Loucy (cell line): ENCODE measurements around the gene SMIM12.

Experiments
- H2AFZ ChIP-seq: fragments of 200-600 bp; sonication (generic); 2 replicates; pipeline ENCODE4 v1.6.0; 2016; ENCODE audit warnings: antibody characterized with exemption, mild to moderate bottlenecking, low read length, moderate library complexity
- H3F3A ChIP-seq: fragments of 200-600 bp; 2 replicates; pipeline ENCODE4 v1.6.0; 2016; ENCODE audit warnings: antibody characterized with exemption, low read depth, mild to moderate bottlenecking
- H3K27me3 ChIP-seq: fragments of 200-600 bp; sonication (generic); 2 replicates; pipeline ENCODE4 v1.6.1; 2014; ENCODE audit warnings: low read length, mild to moderate bottlenecking; ENCODE audit not compliant: insufficient read depth, poor library complexity, severe bottlenecking
- H3K36me3 ChIP-seq: fragments of 200-600 bp; sonication (generic); 2 replicates; pipeline ENCODE4 v1.6.1; 2016; ENCODE audit warnings: low read length; ENCODE audit not compliant: insufficient read depth
- H3K4me1 ChIP-seq: fragments of 200-600 bp; sonication (generic); 2 replicates; pipeline ENCODE4 v1.5.1; 2014; ENCODE audit warnings: low read length, mild to moderate bottlenecking; ENCODE audit not compliant: insufficient read depth, poor library complexity, severe bottlenecking
- H3K4me2 ChIP-seq: fragments of 200-600 bp; sonication (generic); 2 replicates; pipeline ENCODE4 v1.6.0; 2014; ENCODE audit warnings: antibody characterized with exemption, low read length, low read depth, mild to moderate bottlenecking; ENCODE audit not compliant: poor library complexity, severe bottlenecking
- H3K4me3 ChIP-seq: fragments of 200-600 bp; sonication (generic); 2 replicates; pipeline ENCODE4 v1.5.1; 2014; ENCODE audit warnings: low read length, mild to moderate bottlenecking, mixed read lengths; ENCODE audit not compliant: poor library complexity, severe bottlenecking
- H3K79me2 ChIP-seq: fragments of 200-600 bp; sonication (generic); 2 replicates; pipeline ENCODE4 v1.6.1; 2014; ENCODE audit warnings: low read length; ENCODE audit not compliant: insufficient read depth
- H3K9ac ChIP-seq: fragments of 200-600 bp; sonication (generic); 2 replicates; pipeline ENCODE4 v1.6.0; 2014; ENCODE audit warnings: mild to moderate bottlenecking, low read depth, low read length, moderate library complexity; ENCODE audit not compliant: poor library complexity, severe bottlenecking
- H3K9me2 ChIP-seq: fragments of 200-600 bp; sonication (generic); replicated peaks from 2 replicates; pipeline ENCODE4 v1.6.1; 2016; ENCODE audit warnings: low read depth, low read length, mixed read lengths
- H3K9me3 ChIP-seq: fragments of 200-600 bp; sonication (generic); 2 replicates; pipeline ENCODE4 v1.6.1; 2014; ENCODE audit warnings: mild to moderate bottlenecking, antibody characterized with exemption, low read length, low read depth; ENCODE audit not compliant: insufficient read depth
- H4K20me1 ChIP-seq: fragments of 200-600 bp; sonication (generic); 2 replicates; pipeline ENCODE4 v1.6.0; 2014; ENCODE audit warnings: antibody characterized with exemption, low read length, mild to moderate bottlenecking; ENCODE audit not compliant: insufficient read depth, poor library complexity, severe bottlenecking
- CTCF ChIP-seq: fragments of 200-600 bp; sonication (generic); conservative IDR thresholded peaks from 2 replicates; pipeline ENCODE4 v1.5.1; 2014; ENCODE audit warnings: mild to moderate bottlenecking, antibody characterized with exemption, low read length
- EZH2phosphoT487 ChIP-seq: fragments of 200-600 bp; IDR thresholded peaks from 2 replicates; pipeline ENCODE4 v1.6.1; 2018; ENCODE audit warnings: antibody characterized with exemption, mild to moderate bottlenecking, moderate library complexity, borderline replicate concordance

Gene SMIM12

DNA sequence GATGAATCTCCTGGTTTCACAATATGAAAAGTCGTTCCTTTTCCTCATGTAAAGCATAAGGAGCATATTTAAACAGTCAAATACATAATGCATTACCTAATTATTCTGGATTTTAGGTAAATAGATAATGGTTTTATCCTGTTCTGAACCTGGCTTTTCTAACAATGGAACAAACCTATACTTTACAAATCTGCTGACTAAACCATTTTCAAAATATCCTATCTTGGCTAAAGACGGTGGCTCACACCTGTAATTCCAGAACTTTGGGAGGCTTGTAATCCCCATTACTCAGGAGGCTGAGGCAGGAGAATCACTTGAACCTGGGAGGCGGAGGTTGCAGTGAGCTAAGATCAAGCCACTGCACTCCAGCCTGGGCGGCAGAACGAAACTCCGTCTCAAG, 2.9 kb downstream of the SMIM12 start:
- Histone ChIP-seq H3K36me3 (peaks cover 13% of the 10 kb centered on the region; the same call in 1 of the 2 replicates), H3F3A (0 out of 2 replicates have a peak, but pooled peaks cover 3% of the 10 kb centered on the region), H3K9ac (no peak overlapping the region), H3K4me1 (peaks cover 22% of the 10 kb centered on the region), H3K4me3 (no peak overlapping the region), H4K20me1 (peaks cover 16% of the 10 kb centered on the region), H3K27me3 (no peaks in the 10 kb centered on the region), H3K9me3 (no peaks in the 10 kb centered on the region), H3K4me2 (no peak overlapping the region), H2AFZ (no peak overlapping the region), H3K79me2 (peaks cover 35% of the 10 kb centered on the region), H3K9me2 (no peaks in the 10 kb centered on the region)
- TF ChIP-seq EZH2phosphoT487 = no peak
- no peak for TF ChIP-seq CTCF

GRCh38 chr1:34852677-34853217, 6.8 kb downstream of the SMIM12 start:
- TF ChIP-seq CTCF (peak; percentile 99), EZH2phosphoT487 (no peak)
- Histone ChIP-seq H3K4me3 (no peak overlapping the region), H3K9me2 (no peaks in the 10 kb centered on the region), H4K20me1 (peaks cover 4% of the 10 kb centered on the region), H3K9me3 (no peaks in the 10 kb centered on the region), H2AFZ (no peak overlapping the region), H3F3A (0 out of 2 replicates have a peak, but pooled peaks cover 3% of the 10 kb centered on the region), H3K4me2 (no peak overlapping the region), H3K27me3 (no peaks in the 10 kb centered on the region), H3K9ac (no peak overlapping the region), H3K4me1 (peaks cover 5% of the 10 kb centered on the region), H3K79me2 (peaks cover 17% of the 10 kb centered on the region; the same call in 1 of the 2 replicates), H3K36me3 (peaks cover 13% of the 10 kb centered on the region; the same call in 1 of the 2 replicates)

GRCh38 chr1:34851431-34852105, 8.0 kb downstream of the SMIM12 start:
- H3F3A ChIP-seq = 0 out of 2 replicates have a peak, but pooled peaks cover 3% of the 10 kb centered on the region
- H3K9ac ChIP-seq = no peak overlapping the region
- no peaks in the 10 kb centered on the region for H3K9me3 ChIP-seq
- peaks cover 13% of the 10 kb centered on the region; the same call in 1 of the 2 replicates for H3K36me3 ChIP-seq
- H3K27me3 ChIP-seq = no peaks in the 10 kb centered on the region
- H3K9me2 ChIP-seq = no peaks in the 10 kb centered on the region
- H3K4me2 ChIP-seq = no peak overlapping the region
- H3K79me2 ChIP-seq = peaks cover 6% of the 10 kb centered on the region; the same call in 1 of the 2 replicates
- no peaks in the 10 kb centered on the region for H4K20me1 ChIP-seq
- no peaks in the 10 kb centered on the region for H3K4me1 ChIP-seq
- no peak overlapping the region for H2AFZ ChIP-seq
- no peak overlapping the region for H3K4me3 ChIP-seq
- TF ChIP-seq EZH2phosphoT487 (no peak), CTCF (no peak)
